OCI-LY3 (cell line): Measurements from ENCODE around the gene IRS2.

Experiments used
- H2AFZ ChIP-seq: fragments of 200-600, 300-600 bp; shearing (Covaris generic); 2 replicates; pipeline ENCODE4 v1.6.0; 2014; ENCODE audit warnings: antibody characterized with exemption, low read depth, low read length
- H3K27ac ChIP-seq: fragments of 200-600, 300-600 bp; sonication (generic); 2 replicates; pipeline ENCODE4 v1.5.1; 2014; ENCODE audit warnings: mild to moderate bottlenecking, low read length, moderate library complexity, mixed read lengths
- H3K27me3 ChIP-seq: fragments of 200-600, 300-600 bp; sonication (generic); 2 replicates; pipeline ENCODE4 v1.6.1; 2014; ENCODE audit warnings: low read depth, low read length, mixed read lengths
- H3K36me3 ChIP-seq: fragments of 200-600, 300-600 bp; sonication (generic); replicated peaks from 2 replicates; pipeline ENCODE3; 2014; ENCODE audit warnings: low read depth, low read length, mixed read lengths
- H3K4me1 ChIP-seq: fragments of 300-600, 200-600 bp; sonication (generic); 2 replicates; pipeline ENCODE4 v1.6.1; 2014; ENCODE audit warnings: low read length, mixed read lengths
- H3K4me2 ChIP-seq: fragments of 200-600, 300-600 bp; sonication (generic); 2 replicates; pipeline ENCODE4 v1.6.1; 2014; ENCODE audit warnings: low read length, mixed read lengths
- H3K4me3 ChIP-seq: fragments of 300-600, 200-600 bp; sonication (generic); 2 replicates; pipeline ENCODE4 v1.5.1; 2014; ENCODE audit warnings: antibody characterized with exemption, mild to moderate bottlenecking, low read length, moderate library complexity
- H3K79me2 ChIP-seq: fragments of 300-600, 200-600 bp; shearing (Covaris generic); 2 replicates; pipeline ENCODE4 v1.6.1; 2014; ENCODE audit warnings: mild to moderate bottlenecking, low read length, mixed read lengths
- H3K9ac ChIP-seq: fragments of 300-600, 200-600 bp; shearing (Covaris generic); 2 replicates; pipeline ENCODE4 v1.6.0; 2014; ENCODE audit warnings: mild to moderate bottlenecking, low read length, moderate library complexity
- H3K9me3 ChIP-seq: fragments of 200-600, 300-600 bp; shearing (Covaris generic); 2 replicates; pipeline ENCODE4 v1.6.1; 2014; ENCODE audit warnings: low read length, mixed read lengths; ENCODE audit not compliant: insufficient read depth
- H4K20me1 ChIP-seq: fragments of 200-600, 300-600 bp; sonication (generic); 2 replicates; pipeline ENCODE4 v1.6.1; 2016; ENCODE audit warnings: low read length, mixed read lengths; ENCODE audit not compliant: insufficient read depth
- CTCF ChIP-seq: fragments of 200-600, 300-600 bp; sonication (generic); IDR thresholded peaks from 2 replicates; pipeline ENCODE4 v1.5.1; 2014; ENCODE audit warnings: antibody characterized with exemption, low read length, low read depth
- EZH2phosphoT487 ChIP-seq: fragments of 200-600 bp; shearing (Covaris generic); IDR thresholded peaks from 2 replicates; pipeline ENCODE4 v1.6.1; 2018; ENCODE audit warnings: antibody characterized with exemption, mixed run types, low read depth

The IRS2 gene

GRCh38 chr13:109768176-109768575 lies 18.2 kb downstream of the IRS2 start:
- Histone ChIP-seq H2AFZ (no peak overlapping the region), H3K4me3 (no peak overlapping the region), H3K9ac (no peak overlapping the region), H3K4me1 (no peaks in the 10 kb centered on the region), H3K36me3 (no peaks in the 10 kb centered on the region), H3K79me2 (no peaks in the 10 kb centered on the region), H3K27me3 (no peaks in the 10 kb centered on the region), H4K20me1 (no peaks in the 10 kb centered on the region), H3K9me3 (no peaks in the 10 kb centered on the region), H3K4me2 (no peak overlapping the region), H3K27ac (no peak overlapping the region)
- no peak for TF ChIP-seq CTCF
- no peak for TF ChIP-seq EZH2phosphoT487

- no peaks in the 10 kb centered on the region for H3K36me3 ChIP-seq
- TF ChIP-seq EZH2phosphoT487 (no peak), CTCF (no peak)
- H3K9ac ChIP-seq, result no peak overlapping the region
- no peaks in the 10 kb centered on the region for H3K27me3 ChIP-seq
- no peaks in the 10 kb centered on the region for H4K20me1 ChIP-seq
- no peaks in the 10 kb centered on the region for H3K79me2 ChIP-seq
- H3K9me3 ChIP-seq, result no peaks in the 10 kb centered on the region
- no peak overlapping the region for H3K4me3 ChIP-seq
- H3K4me1 ChIP-seq, result no peaks in the 10 kb centered on the region
- no peak overlapping the region for H3K27ac ChIP-seq
- no peak overlapping the region for H3K4me2 ChIP-seq
- no peak overlapping the region for H2AFZ ChIP-seq
Observed at GRCh38 chr13:109767023-109767422, 19.4 kb downstream of the IRS2 start.

GRCh38 chr13:109764470-109765291 lies 21.7 kb downstream of the IRS2 start:
- no peaks in the 10 kb centered on the region for H4K20me1 ChIP-seq
- H3K36me3 ChIP-seq, result no peaks in the 10 kb centered on the region
- TF ChIP-seq EZH2phosphoT487 (no peak), CTCF (no peak)
- no peak overlapping the region for H2AFZ ChIP-seq
- no peaks in the 10 kb centered on the region for H3K9me3 ChIP-seq
- H3K4me1 ChIP-seq, result no peaks in the 10 kb centered on the region
- H3K4me2 ChIP-seq, result no peak overlapping the region
- H3K27me3 ChIP-seq, result no peaks in the 10 kb centered on the region
- H3K27ac ChIP-seq, result no peak overlapping the region
- H3K4me3 ChIP-seq, result no peak overlapping the region
- no peak overlapping the region for H3K9ac ChIP-seq
- no peaks in the 10 kb centered on the region for H3K79me2 ChIP-seq

GRCh38 chr13:109764045-109764444 lies 22.3 kb downstream of the IRS2 start:
- no peak overlapping the region for H3K4me2 ChIP-seq
- H3K36me3 ChIP-seq, result no peaks in the 10 kb centered on the region
- TF ChIP-seq EZH2phosphoT487 (no peak), CTCF (no peak)
- no peaks in the 10 kb centered on the region for H3K9me3 ChIP-seq
- H4K20me1 ChIP-seq, result no peaks in the 10 kb centered on the region
- no peak overlapping the region for H3K27ac ChIP-seq
- no peak overlapping the region for H3K4me3 ChIP-seq
- no peak overlapping the region for H2AFZ ChIP-seq
- no peaks in the 10 kb centered on the region for H3K27me3 ChIP-seq
- no peaks in the 10 kb centered on the region for H3K4me1 ChIP-seq
- no peaks in the 10 kb centered on the region for H3K79me2 ChIP-seq
- no peak overlapping the region for H3K9ac ChIP-seq
